Neuronal stem cell (in vitro differentiated cells): ENCODE results near the gene SOX11.
A peak's percentile ranks its signal among the peaks of the same experiment; 100 is the strongest.

Experiments
- DNase-seq: peaks from one replicate; pipeline ENCODE4 v3.0.0-alpha.2; 2013; ENCODE audit warnings: low spot score
- H2AFZ ChIP-seq: one replicate; pipeline ENCODE4 v1.6.1; 2013; ENCODE audit warnings: mild to moderate bottlenecking, low read length, inconsistent platforms
- H2AK5ac ChIP-seq: 2 replicates; pipeline ENCODE4 v1.6.1; 2013; ENCODE audit warnings: low read depth, mild to moderate bottlenecking, inconsistent platforms, low read length, moderate library complexity, mixed read lengths
- H2BK120ac ChIP-seq: 2 replicates; pipeline ENCODE4 v1.6.1; 2013; ENCODE audit warnings: low read depth, mild to moderate bottlenecking, inconsistent platforms, low read length, moderate library complexity, mixed read lengths
- H2BK12ac ChIP-seq: one replicate; pipeline ENCODE4 v1.6.1; 2013; ENCODE audit warnings: low read length, inconsistent platforms
- H2BK15ac ChIP-seq: 2 replicates; pipeline ENCODE4 v1.6.1; 2013; ENCODE audit warnings: mild to moderate bottlenecking, low read length, inconsistent platforms, mixed read lengths
- H2BK5ac ChIP-seq: one replicate; pipeline ENCODE4 v1.6.1; 2013; ENCODE audit warnings: inconsistent platforms, mild to moderate bottlenecking, low read length, moderate library complexity
- H3K14ac ChIP-seq: one replicate; pipeline ENCODE4 v1.6.1; 2013; ENCODE audit warnings: low read length, inconsistent platforms
- H3K18ac ChIP-seq: 2 replicates; pipeline ENCODE4 v1.6.1; 2013; ENCODE audit warnings: low read length, inconsistent platforms
- H3K23ac ChIP-seq: 2 replicates; pipeline ENCODE4 v1.6.1; 2013; ENCODE audit warnings: low read depth, mild to moderate bottlenecking, mixed read lengths, low read length, inconsistent platforms; ENCODE audit not compliant: poor library complexity
- H3K27ac ChIP-seq: replicated peaks from 3 replicates; pipeline ENCODE4 v1.5.1; 2013; ENCODE audit warnings: low read length, inconsistent platforms
- H3K27me3 ChIP-seq, 3 experiments: 2 replicates each; pipeline ENCODE4 v1.6.1; 2013; ENCODE audit warnings: low read length in 3 of 3, mild to moderate bottlenecking in 2 of 3, inconsistent platforms in 1 of 3, low read depth in 1 of 3, mixed read lengths in 1 of 3, moderate library complexity in 1 of 3; ENCODE audit not compliant: control insufficient read depth in 3 of 3, insufficient read depth in 3 of 3
- H3K36me3 ChIP-seq, 2 donors: replicated peaks in 1 of 2; 2 replicates each; pipeline ENCODE4 v1.6.1; 2013; ENCODE audit warnings: low read length in 2 of 2; ENCODE audit not compliant: control insufficient read depth in 2 of 2, insufficient read depth in 2 of 2
- H3K4ac ChIP-seq: 2 replicates; pipeline ENCODE4 v1.6.1; 2013; ENCODE audit warnings: inconsistent platforms, mild to moderate bottlenecking, low read length, moderate library complexity
- H3K4me1 ChIP-seq, 2 donors: 1 replicate in 1 of 2; 2 replicates in 1 of 2; pipeline ENCODE4 v1.6.1; 2013; ENCODE audit warnings: low read length in 2 of 2, low read depth in 1 of 2; ENCODE audit not compliant: control insufficient read depth in 2 of 2, insufficient read depth in 1 of 2
- H3K4me2 ChIP-seq: one replicate; pipeline ENCODE4 v1.6.1; 2013; ENCODE audit warnings: mild to moderate bottlenecking, low read length, inconsistent platforms; ENCODE audit not compliant: insufficient read depth, poor library complexity, severe bottlenecking
- H3K4me3 ChIP-seq, 2 donors: 2 replicates each; pipeline ENCODE4 v1.5.1; 2013; ENCODE audit warnings: low read length in 2 of 2, mild to moderate bottlenecking in 2 of 2, inconsistent platforms in 1 of 2, moderate library complexity in 1 of 2
- H3K79me1 ChIP-seq: one replicate; pipeline ENCODE4 v1.6.1; 2013; ENCODE audit warnings: low read depth, mild to moderate bottlenecking, inconsistent platforms, low read length, moderate library complexity
- H3K9ac ChIP-seq: one replicate; pipeline ENCODE4 v1.6.1; 2013; ENCODE audit warnings: mild to moderate bottlenecking, low read depth, low read length, inconsistent platforms; ENCODE audit not compliant: poor library complexity
- H3K9me3 ChIP-seq, 2 donors: replicated peaks in 1 of 2; 2 replicates each; pipeline versions ENCODE3 to v1.6.1; 2013; ENCODE audit warnings: low read length in 2 of 2, mild to moderate bottlenecking in 2 of 2, inconsistent platforms in 1 of 2, low read depth in 1 of 2, mixed read lengths in 1 of 2, moderate library complexity in 1 of 2; ENCODE audit not compliant: control insufficient read depth in 2 of 2, insufficient read depth in 1 of 2
- H4K8ac ChIP-seq: one replicate; pipeline ENCODE4 v1.6.1; 2013; ENCODE audit warnings: low read depth, mild to moderate bottlenecking, inconsistent platforms, low read length, moderate library complexity
- H4K91ac ChIP-seq: one replicate; pipeline ENCODE4 v1.6.1; 2013; ENCODE audit warnings: low read length, low read depth, mild to moderate bottlenecking, inconsistent platforms; ENCODE audit not compliant: poor library complexity
- WGBS, 2 donors: extraction: QIAGEN DNeasy Blood & Tissue Kit; methylation state at CpG; one replicate each; pipeline ENCODE4 v1.1.7; 2013; ENCODE audit warnings: missing lambda C conversion rate in 2 of 2, mixed read lengths in 1 of 2; ENCODE audit not compliant: insufficient read length in 2 of 2, insufficient replicate concordance in 1 of 2; ENCODE audit errors: extremely low coverage in 2 of 2; 5-methylcytosine and 5-hydroxymethylcytosine counted together

The SOX11 gene

GRCh38 chr2:5693287-5694201 is 1.4 kb downstream of the SOX11 start:
- Histone ChIP-seq H3K4me2 (peak overlapping the region; percentile 11), H3K36me3 (peaks cover 15 to 47% of the 10 kb centered on the region in 2 donors), H3K4me3 (peak overlapping the region; percentile 71 to 99), H2BK12ac (peak overlapping the region; percentile 58), H2AK5ac (peak overlapping the region; percentile 84), H2BK15ac (peak overlapping the region; percentile 49), H3K27me3 (no peaks in the 10 kb centered on the region), H4K8ac (peak overlapping the region; percentile 82), H3K27ac (peak overlapping the region; percentile 99), H3K9ac (peak overlapping the region; percentile 99), H2AFZ (no peak overlapping the region), H3K79me1 (peaks cover 5% of the 10 kb centered on the region), H3K4ac (peak overlapping the region; percentile 76), H3K4me1 (peaks cover 0 to 11% of the 10 kb centered on the region in 2 donors), H3K14ac (peak overlapping the region; percentile 89), H3K9me3 (no peaks in the 10 kb centered on the region), H3K23ac (peak overlapping the region; percentile 98), H3K18ac (peak overlapping the region; percentile 98), H2BK5ac (peak overlapping the region; percentile 93), H2BK120ac (peak overlapping the region; percentile 61), H4K91ac (peak overlapping the region; percentile 85)
- no CpG with 5 or more reads among the region's 102 CpGs for WGBS, 2 donors
- DNase-seq = no peak

- Histone ChIP-seq H2BK120ac (no peak overlapping the region), H2AFZ (no peak overlapping the region), H3K14ac (no peak overlapping the region), H2BK12ac (no peak overlapping the region), H3K4me3 (peak overlapping the region; percentile 71 to 99), H3K18ac (no peak overlapping the region), H3K9ac (no peak overlapping the region), H4K8ac (no peak overlapping the region), H3K23ac (no peak overlapping the region), H3K27me3 (no peaks in the 10 kb centered on the region), H3K4me1 (peaks cover 0 to 13% of the 10 kb centered on the region in 2 donors), H3K9me3 (no peaks in the 10 kb centered on the region), H3K27ac (peak overlapping the region; percentile 99), H2AK5ac (no peak overlapping the region), H3K4ac (no peak overlapping the region), H2BK5ac (no peak overlapping the region), H3K79me1 (peaks cover 5% of the 10 kb centered on the region), H3K4me2 (no peak overlapping the region), H4K91ac (no peak overlapping the region), H3K36me3 (peaks cover 15 to 55% of the 10 kb centered on the region in 2 donors), H2BK15ac (no peak overlapping the region)
- no peak for DNase-seq
- no CpG with 5 or more reads among the region's 9 CpGs for WGBS, 2 donors
Measured at GRCh38 chr2:5694306-5694705, 2.1 kb downstream of the SOX11 start.

GRCh38 chr2:5695654-5696403 is 3.6 kb downstream of the SOX11 start:
- peaks cover 17 to 70% of the 10 kb centered on the region in 2 donors for H3K36me3 ChIP-seq
- WGBS, 2 donors = no CpG with 5 or more reads among the region's 49 CpGs
- no peak for DNase-seq

More at GRCh38 chr2:5695654-5696403, 3.6 kb downstream of the SOX11 start:
- Histone ChIP-seq H3K4me3 (peak overlapping the region; percentile 71 to 98), H3K4me1 (peaks cover 6 to 14% of the 10 kb centered on the region in 2 donors), H3K4ac (no peak overlapping the region), H3K79me1 (peaks cover 3% of the 10 kb centered on the region), H2BK120ac (no peak overlapping the region), H3K27ac (peak overlapping the region; percentile 87), H3K9ac (peak overlapping the region; percentile 97), H2AK5ac (peak overlapping the region; percentile 21), H3K4me2 (peak overlapping the region; percentile 37), H2BK12ac (no peak overlapping the region), H2BK15ac (no peak overlapping the region), H3K14ac (peak overlapping the region; percentile 76), H2AFZ (no peak overlapping the region), H3K27me3 (no peaks in the 10 kb centered on the region), H3K18ac (peak overlapping the region; percentile 93), H2BK5ac (peak overlapping the region; percentile 98), H4K8ac (no peak overlapping the region), H4K91ac (no peak overlapping the region), H3K9me3 (no peaks in the 10 kb centered on the region), H3K23ac (peak overlapping the region; percentile 93)
